SU-DHL-6 (cell line): ENCODE results near the gene CCDC54.

Source experiments
- H2AFZ ChIP-seq: fragments of 200-600 bp; sonication (generic); 2 replicates; pipeline ENCODE4 v1.6.1; 2014; ENCODE audit warnings: low read depth, mild to moderate bottlenecking, moderate library complexity, mixed read lengths, antibody characterized with exemption, low read length; ENCODE audit not compliant: severe bottlenecking
- H3F3A ChIP-seq: fragments of 200-600 bp; shearing (Covaris generic); 2 replicates; pipeline ENCODE4 v1.6.0; 2016; ENCODE audit warnings: antibody characterized with exemption, mild to moderate bottlenecking; ENCODE audit not compliant: insufficient read depth
- H3K27ac ChIP-seq: fragments of 200-600 bp; sonication (generic); 2 replicates; pipeline ENCODE4 v1.5.1; 2016; ENCODE audit warnings: low read depth, mild to moderate bottlenecking, low read length, moderate library complexity, mixed read lengths
- H3K27me3 ChIP-seq: fragments of 200-600 bp; sonication (generic), shearing (Covaris generic); 2 replicates; pipeline ENCODE4 v1.6.0; 2014; ENCODE audit warnings: mild to moderate bottlenecking, low read length
- H3K36me3 ChIP-seq: fragments of 200-600 bp; sonication (generic); 2 replicates; pipeline ENCODE4 v1.6.1; 2014; ENCODE audit warnings: mild to moderate bottlenecking, low read length, mixed read lengths
- H3K4me2 ChIP-seq: fragments of 300-600, 200-600 bp; shearing (Covaris generic), sonication (generic); 2 replicates; pipeline ENCODE4 v1.6.0; 2014; ENCODE audit warnings: low read length, low read depth, mild to moderate bottlenecking; ENCODE audit not compliant: poor library complexity, severe bottlenecking
- H3K4me3 ChIP-seq: fragments of 200-600 bp; sonication (generic); 2 replicates; pipeline ENCODE4 v1.5.1; 2014; ENCODE audit warnings: antibody characterized with exemption, low read length, mild to moderate bottlenecking, mixed read lengths; ENCODE audit not compliant: insufficient read depth, poor library complexity, severe bottlenecking
- H3K79me2 ChIP-seq: fragments of 200-600 bp; sonication (generic); 2 replicates; pipeline ENCODE4 v1.6.1; 2014; ENCODE audit warnings: mild to moderate bottlenecking, low read length, moderate library complexity; ENCODE audit not compliant: insufficient read depth
- H3K9ac ChIP-seq: fragments of 200-600 bp; sonication (generic); 2 replicates; pipeline ENCODE4 v1.7.0; 2014; ENCODE audit warnings: mild to moderate bottlenecking, low read length
- H3K9me2 ChIP-seq: fragments of 200-600 bp; sonication (generic); replicated peaks from 2 replicates; pipeline ENCODE4 v1.6.1; 2014; ENCODE audit warnings: low read length; ENCODE audit not compliant: insufficient read depth
- H3K9me3 ChIP-seq: fragments of 200-600 bp; sonication (generic); 2 replicates; pipeline ENCODE4 v1.6.1; 2014; ENCODE audit warnings: low read length, mixed read lengths; ENCODE audit not compliant: insufficient read depth
- H4K20me1 ChIP-seq: fragments of 200-600 bp; sonication (generic); 2 replicates; pipeline ENCODE4 v1.6.1; 2014; ENCODE audit warnings: low read depth, mild to moderate bottlenecking, antibody characterized with exemption, low read length, moderate library complexity, mixed read lengths
- EZH2phosphoT487 ChIP-seq: fragments of 200-600 bp; sonication (generic), shearing (Covaris generic); conservative IDR thresholded peaks from 2 replicates; pipeline ENCODE4 v1.6.1; 2018; ENCODE audit warnings: mild to moderate bottlenecking, antibody characterized with exemption, low read length, moderate library complexity, mixed read lengths
- TF ChIP-seq, protein P1 (sequence below): fragments of 200-600 bp; sonication (generic); IDR thresholded peaks from one replicate; pipeline ENCODE4 v1.5.1; 2017; ENCODE audit warnings: antibody characterized with exemption, mild to moderate bottlenecking, low read length, moderate library complexity; ENCODE audit not compliant: insufficient read depth, poor library complexity, severe bottlenecking

CCDC54 gene

DNA sequence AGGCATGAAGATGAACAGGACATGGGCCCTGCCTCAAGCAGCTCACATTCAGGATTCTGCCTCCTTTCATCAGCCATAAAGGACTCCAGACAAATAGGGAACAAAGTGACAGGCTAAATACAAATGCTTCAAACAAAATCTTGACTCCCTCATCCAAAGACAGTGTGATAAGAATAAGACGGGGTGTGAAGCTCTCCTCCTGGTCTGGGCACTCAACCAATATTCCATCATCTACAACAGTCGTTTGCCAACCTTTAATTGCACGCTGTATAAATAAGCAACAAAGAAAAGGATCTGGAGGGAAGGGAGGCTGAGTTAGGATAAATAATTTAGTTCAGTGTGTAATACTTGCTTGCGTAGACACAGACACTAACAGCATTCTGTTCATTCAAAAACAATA, 5.4 kb downstream of the CCDC54 start:
- Histone ChIP-seq H3F3A (no peaks in the 10 kb centered on the region), H3K9me2 (no peaks in the 10 kb centered on the region), H3K27ac (no peak overlapping the region), H3K79me2 (no peaks in the 10 kb centered on the region), H2AFZ (no peak overlapping the region), H3K9me3 (no peaks in the 10 kb centered on the region), H3K4me2 (no peak overlapping the region), H3K4me3 (no peak overlapping the region), H3K27me3 (no peaks in the 10 kb centered on the region), H3K9ac (no peak overlapping the region), H3K36me3 (no peaks in the 10 kb centered on the region), H4K20me1 (no peaks in the 10 kb centered on the region)
- TF ChIP-seq EZH2phosphoT487: no peak
- TF ChIP-seq, protein P1, sequence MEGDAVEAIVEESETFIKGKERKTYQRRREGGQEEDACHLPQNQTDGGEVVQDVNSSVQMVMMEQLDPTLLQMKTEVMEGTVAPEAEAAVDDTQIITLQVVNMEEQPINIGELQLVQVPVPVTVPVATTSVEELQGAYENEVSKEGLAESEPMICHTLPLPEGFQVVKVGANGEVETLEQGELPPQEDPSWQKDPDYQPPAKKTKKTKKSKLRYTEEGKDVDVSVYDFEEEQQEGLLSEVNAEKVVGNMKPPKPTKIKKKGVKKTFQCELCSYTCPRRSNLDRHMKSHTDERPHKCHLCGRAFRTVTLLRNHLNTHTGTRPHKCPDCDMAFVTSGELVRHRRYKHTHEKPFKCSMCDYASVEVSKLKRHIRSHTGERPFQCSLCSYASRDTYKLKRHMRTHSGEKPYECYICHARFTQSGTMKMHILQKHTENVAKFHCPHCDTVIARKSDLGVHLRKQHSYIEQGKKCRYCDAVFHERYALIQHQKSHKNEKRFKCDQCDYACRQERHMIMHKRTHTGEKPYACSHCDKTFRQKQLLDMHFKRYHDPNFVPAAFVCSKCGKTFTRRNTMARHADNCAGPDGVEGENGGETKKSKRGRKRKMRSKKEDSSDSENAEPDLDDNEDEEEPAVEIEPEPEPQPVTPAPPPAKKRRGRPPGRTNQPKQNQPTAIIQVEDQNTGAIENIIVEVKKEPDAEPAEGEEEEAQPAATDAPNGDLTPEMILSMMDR: no peak

DNA sequence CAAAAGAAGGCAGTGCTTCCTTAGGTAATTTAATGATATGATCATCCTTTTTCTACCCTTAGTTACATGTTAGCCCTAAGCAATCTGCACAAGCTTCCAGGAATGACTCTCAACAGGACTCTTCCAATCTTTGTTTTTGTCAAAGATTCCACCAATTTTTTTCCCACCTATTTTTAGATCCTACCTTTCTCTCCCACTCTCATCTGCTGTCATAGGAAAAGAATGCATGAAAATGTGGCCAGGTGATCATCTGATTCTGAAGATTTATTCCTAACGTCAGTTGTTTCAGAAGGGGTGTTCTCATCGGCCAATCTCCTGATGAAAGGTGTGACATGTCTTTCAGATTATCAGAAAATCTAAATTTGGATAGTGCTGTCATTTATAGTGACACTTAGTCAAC, 7.2 kb downstream of the CCDC54 start:
- Histone ChIP-seq H3K9ac (no peak overlapping the region), H3K27ac (no peak overlapping the region), H3K4me2 (no peak overlapping the region), H2AFZ (no peak overlapping the region), H4K20me1 (no peaks in the 10 kb centered on the region), H3K4me3 (no peak overlapping the region), H3K27me3 (no peaks in the 10 kb centered on the region), H3K79me2 (no peaks in the 10 kb centered on the region), H3F3A (no peaks in the 10 kb centered on the region), H3K9me2 (no peaks in the 10 kb centered on the region), H3K36me3 (no peaks in the 10 kb centered on the region), H3K9me3 (no peaks in the 10 kb centered on the region)
- TF ChIP-seq EZH2phosphoT487: no peak
- TF ChIP-seq, protein P1: no peak

DNA sequence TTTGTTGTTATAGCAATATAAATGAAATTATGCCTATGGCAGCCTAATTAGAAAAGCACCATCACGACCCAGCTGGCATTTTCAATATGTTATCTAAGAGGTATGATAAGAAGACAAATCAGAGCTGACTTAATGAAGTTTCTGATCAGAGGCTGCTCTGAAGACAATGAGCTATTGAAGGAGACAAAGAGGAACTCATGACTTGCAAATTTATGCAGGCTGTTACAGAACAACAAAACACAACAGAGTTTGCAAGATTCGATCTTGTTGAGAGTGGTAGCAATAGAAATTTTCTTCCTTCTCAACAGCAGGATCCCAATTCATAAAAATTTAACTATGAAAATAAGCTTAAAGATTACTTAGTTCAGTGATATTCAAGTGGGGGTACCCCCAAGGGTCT, 7.7 kb downstream of the CCDC54 start:
- Histone ChIP-seq H3K9me3 (no peaks in the 10 kb centered on the region), H3K27ac (no peak overlapping the region), H3K4me3 (no peak overlapping the region), H2AFZ (no peak overlapping the region), H3K36me3 (no peaks in the 10 kb centered on the region), H4K20me1 (no peaks in the 10 kb centered on the region), H3K79me2 (no peaks in the 10 kb centered on the region), H3K9ac (no peak overlapping the region), H3F3A (no peaks in the 10 kb centered on the region), H3K4me2 (no peak overlapping the region), H3K27me3 (no peaks in the 10 kb centered on the region), H3K9me2 (no peaks in the 10 kb centered on the region)
- no peak for TF ChIP-seq EZH2phosphoT487
- TF ChIP-seq, protein P1: no peak
